Stomach (tissue), 4 donors: Measurements from ENCODE around the gene SLF1.

Experiments used
- CTCF ChIP-seq, 7 experiments: fragments of 450-650 bp in 4 of 7; fragments of 200-600 bp in 3 of 7; sonication (generic) in 3 of 7; IDR thresholded peaks; one replicate each; pipeline ENCODE4 v1.5.1; 2016 to 2019; ENCODE audit warnings: antibody characterized with exemption in 7 of 7, control low read depth in 2 of 7, mild to moderate bottlenecking in 1 of 7
- POLR2A ChIP-seq, 4 donors: fragments of 450-650 bp; IDR thresholded peaks; one replicate each; pipeline ENCODE4 v1.6.1; 2016; ENCODE audit warnings: antibody characterized with exemption in 4 of 4, control low read depth in 2 of 4, mild to moderate bottlenecking in 1 of 4, moderate library complexity in 1 of 4
- POLR2AphosphoS5 ChIP-seq, 3 donors: sonication (generic); formaldehyde crosslinking; IDR thresholded peaks; one replicate each; pipeline ENCODE4 v1.6.1; 2016; ENCODE audit warnings: antibody characterized with exemption in 3 of 3

GRCh38 chr5:94575196-94575595 lies 43.3 kb upstream of the SLF1 start:
- TF ChIP-seq CTCF (IDR thresholded peaks at IDR 0.05) (no peak), POLR2A (IDR thresholded peaks at IDR 0.05) (no peak), POLR2AphosphoS5 (IDR thresholded peaks at IDR 0.05) (no peak)
